Measurements from ENCODE around the gene PDXK. TPM values are rescaled to one million over a fixed set of nuclear protein-coding genes. Genes with fewer than 3 reads are reported as not detected.

Gene PDXK
- polyA plus RNA-seq, 3 donors = 128 to 214 (median 210) TPM

DNA sequence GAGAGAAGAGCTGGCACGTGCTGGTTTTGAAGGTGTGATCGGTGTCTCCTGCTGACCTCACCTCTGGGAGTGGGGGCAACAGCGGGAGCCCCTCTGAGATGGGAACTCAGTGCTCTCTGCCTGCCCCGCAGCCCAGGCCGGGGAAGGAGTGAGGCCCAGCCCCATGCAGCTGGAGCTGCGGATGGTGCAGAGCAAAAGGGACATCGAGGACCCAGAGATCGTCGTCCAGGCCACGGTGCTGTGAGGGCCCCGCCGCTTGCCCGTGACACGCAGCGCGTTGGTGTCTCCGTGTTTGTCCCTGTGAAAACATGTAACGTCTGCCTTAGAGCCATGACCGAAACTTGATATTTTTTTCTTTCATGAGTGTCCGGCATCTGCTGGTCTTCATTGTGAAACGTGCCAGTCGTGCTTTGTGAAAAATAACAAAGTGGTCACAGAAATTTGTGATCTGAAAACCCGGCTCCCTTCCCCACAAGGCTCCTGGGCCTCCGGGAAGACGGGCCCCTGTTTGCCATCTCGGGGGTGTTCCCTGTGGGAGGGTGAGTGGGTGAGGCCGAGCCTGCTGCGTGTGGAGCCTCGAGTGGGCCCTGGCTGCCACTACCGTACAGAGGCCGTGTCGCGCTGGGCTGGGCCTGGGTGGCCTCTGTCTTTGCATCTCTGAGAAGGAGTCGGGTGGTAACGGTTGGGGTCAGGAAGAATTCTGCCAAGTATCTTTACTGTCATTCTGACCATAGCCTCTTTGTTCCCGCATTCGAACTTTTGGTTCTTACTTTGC, 37.1 kb downstream of the PDXK start:
- no peak overlapping the region for H3K9ac ChIP-seq (ENCODE audit: insufficient read depth, low read length, poor library complexity, severe bottlenecking)
- peaks cover 90 to 99% of the 10 kb centered on the region in 2 donors for H3K36me3 ChIP-seq (replicated peaks in 1 of 2; ENCODE audit: control insufficient read depth in 1 of 2, insufficient read depth in 2 of 2, low read length in 2 of 2)
- 96% methylated on average over 28 of the region's 37 CpGs for WGBS (ENCODE audit: insufficient coverage)
- H3K4me3 Mint-ChIP-seq = no peak overlapping the region
- H3K27ac ChIP-seq (ENCODE audit: low read depth in 1 of 2, low read length in 2 of 2) = no peak overlapping the region
- DNase-seq = no peak
- no peaks in the 10 kb centered on the region for H3K27me3 ChIP-seq (ENCODE audit: control insufficient read depth in 2 of 2, insufficient read depth in 2 of 2, low read length in 2 of 2)
- H4K20me1 ChIP-seq (ENCODE audit: insufficient read depth, low read length) = peaks cover 82% of the 10 kb centered on the region
- no peak overlapping the region for H3K4me3 ChIP-seq (replicated peaks in 1 of 3; ENCODE audit: low read depth in 2 of 3, low read length in 3 of 3)
- no peak overlapping the region for H3K4me2 ChIP-seq (replicated peaks; ENCODE audit: extremely low read depth, low read length, poor library complexity, severe bottlenecking)
- peaks cover 0 to 7% (median 0%) of the 10 kb centered on the region in 7 donors for H3K9me3 Mint-ChIP-seq
- peaks cover 6% of the 10 kb centered on the region for H3K79me2 ChIP-seq (ENCODE audit: insufficient read depth, low read length)
- H3K27me3 Mint-ChIP-seq (ENCODE audit: low read depth in 3 of 3) = no peaks in the 10 kb centered on the region
- no peak for TF ChIP-seq CTCF (IDR thresholded peaks at IDR 0.05)
- H2AFZ ChIP-seq (ENCODE audit: insufficient read depth, low read depth, low read length, poor library complexity, severe bottlenecking) = no peak overlapping the region
- peaks cover 7% of the 10 kb centered on the region for H3K4me1 Mint-ChIP-seq
- H3K36me3 Mint-ChIP-seq = peaks cover 66 to 97% of the 10 kb centered on the region in 2 donors
- no peaks in the 10 kb centered on the region for H3K4me1 ChIP-seq (ENCODE audit: control insufficient read depth in 1 of 2, insufficient read depth in 2 of 2, low read length in 2 of 2)
- H3K27ac Mint-ChIP-seq = peak overlapping the region in 1 of 7 donors; percentile 27
- intact Hi-C loops (cut with micrococcal nuclease) = no loop called here
- H3K9me3 ChIP-seq (replicated peaks in 1 of 2; ENCODE audit: control insufficient read depth in 1 of 2, insufficient read depth in 1 of 2, low read length in 2 of 2) = peaks cover 0 to 3% of the 10 kb centered on the region in 2 donors

GRCh38 chr21:43757601-43758000, 38.7 kb downstream of the PDXK start:
- H3K27ac Mint-ChIP-seq = peak overlapping the region in 2 of 7 donors; percentile 21 to 30
- no peak overlapping the region for H3K9ac ChIP-seq (ENCODE audit: insufficient read depth, low read length, poor library complexity, severe bottlenecking)

More at GRCh38 chr21:43757601-43758000, 38.7 kb downstream of the PDXK start:
- peaks cover 7% of the 10 kb centered on the region for H3K4me1 Mint-ChIP-seq
- H4K20me1 ChIP-seq (ENCODE audit: insufficient read depth, low read length) = peaks cover 86% of the 10 kb centered on the region
- H3K4me3 ChIP-seq (replicated peaks in 1 of 3; ENCODE audit: low read depth in 2 of 3, low read length in 3 of 3) = no peak overlapping the region
- H3K27ac ChIP-seq (ENCODE audit: low read depth in 1 of 2, low read length in 2 of 2) = peak overlapping the region; percentile 2
- no peak for DNase-seq
- 73% methylated on average over 12 of the region's 16 CpGs for WGBS (ENCODE audit: insufficient coverage)
- peaks cover 0 to 9% (median 0%) of the 10 kb centered on the region in 7 donors for H3K9me3 Mint-ChIP-seq
- H3K4me2 ChIP-seq (replicated peaks; ENCODE audit: extremely low read depth, low read length, poor library complexity, severe bottlenecking) = no peak overlapping the region
- H2AFZ ChIP-seq (ENCODE audit: insufficient read depth, low read depth, low read length, poor library complexity, severe bottlenecking) = no peak overlapping the region
- H3K9me3 ChIP-seq (replicated peaks in 1 of 2; ENCODE audit: control insufficient read depth in 1 of 2, insufficient read depth in 1 of 2, low read length in 2 of 2) = peaks cover 0 to 3% of the 10 kb centered on the region in 2 donors
- intact Hi-C loops (cut with micrococcal nuclease) = no loop called here
- H3K36me3 Mint-ChIP-seq = peaks cover 65 to 96% of the 10 kb centered on the region in 2 donors
- H3K27me3 Mint-ChIP-seq (ENCODE audit: low read depth in 3 of 3) = no peaks in the 10 kb centered on the region
- no peaks in the 10 kb centered on the region for H3K4me1 ChIP-seq (ENCODE audit: control insufficient read depth in 1 of 2, insufficient read depth in 2 of 2, low read length in 2 of 2)
- no peaks in the 10 kb centered on the region for H3K27me3 ChIP-seq (ENCODE audit: control insufficient read depth in 2 of 2, insufficient read depth in 2 of 2, low read length in 2 of 2)
- no peak for TF ChIP-seq CTCF (IDR thresholded peaks at IDR 0.05)
- no peak overlapping the region for H3K4me3 Mint-ChIP-seq
- peaks cover 6% of the 10 kb centered on the region for H3K79me2 ChIP-seq (ENCODE audit: insufficient read depth, low read length)
- H3K36me3 ChIP-seq (replicated peaks in 1 of 2; ENCODE audit: control insufficient read depth in 1 of 2, insufficient read depth in 2 of 2, low read length in 2 of 2) = peaks cover 89 to 99% of the 10 kb centered on the region in 2 donors

Measured in CD14-positive monocyte (primary cell).